Measurements from ENCODE around the gene NCAM1.

NCAM1 gene

DNA sequence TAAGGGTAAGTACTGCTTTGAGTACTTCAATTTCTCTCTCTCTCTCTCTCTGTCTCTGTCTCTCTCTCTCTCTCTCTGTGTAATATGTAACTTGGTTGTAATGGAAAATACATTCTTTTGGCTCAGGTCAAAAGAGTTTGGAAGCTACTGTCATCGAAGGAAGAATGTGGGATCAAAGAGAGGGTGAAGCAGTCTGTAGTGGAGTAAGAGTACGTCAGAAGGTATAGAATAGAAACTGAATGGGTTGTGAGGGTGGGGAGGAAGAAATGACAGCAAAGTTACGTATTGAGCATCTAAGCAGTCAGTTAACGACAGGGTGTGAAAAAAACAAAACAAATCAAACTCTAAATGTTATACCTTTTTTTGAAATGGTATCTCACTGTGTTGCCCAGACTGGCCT, 10.0 kb downstream of the NCAM1 start:
- TF ChIP-seq, protein P1, sequence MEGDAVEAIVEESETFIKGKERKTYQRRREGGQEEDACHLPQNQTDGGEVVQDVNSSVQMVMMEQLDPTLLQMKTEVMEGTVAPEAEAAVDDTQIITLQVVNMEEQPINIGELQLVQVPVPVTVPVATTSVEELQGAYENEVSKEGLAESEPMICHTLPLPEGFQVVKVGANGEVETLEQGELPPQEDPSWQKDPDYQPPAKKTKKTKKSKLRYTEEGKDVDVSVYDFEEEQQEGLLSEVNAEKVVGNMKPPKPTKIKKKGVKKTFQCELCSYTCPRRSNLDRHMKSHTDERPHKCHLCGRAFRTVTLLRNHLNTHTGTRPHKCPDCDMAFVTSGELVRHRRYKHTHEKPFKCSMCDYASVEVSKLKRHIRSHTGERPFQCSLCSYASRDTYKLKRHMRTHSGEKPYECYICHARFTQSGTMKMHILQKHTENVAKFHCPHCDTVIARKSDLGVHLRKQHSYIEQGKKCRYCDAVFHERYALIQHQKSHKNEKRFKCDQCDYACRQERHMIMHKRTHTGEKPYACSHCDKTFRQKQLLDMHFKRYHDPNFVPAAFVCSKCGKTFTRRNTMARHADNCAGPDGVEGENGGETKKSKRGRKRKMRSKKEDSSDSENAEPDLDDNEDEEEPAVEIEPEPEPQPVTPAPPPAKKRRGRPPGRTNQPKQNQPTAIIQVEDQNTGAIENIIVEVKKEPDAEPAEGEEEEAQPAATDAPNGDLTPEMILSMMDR (IDR thresholded peaks at IDR 0.05), result no peak
- no peak for TF ChIP-seq ZFX (IDR thresholded peaks at IDR 0.05; ENCODE audit: borderline replicate concordance)
- no peak overlapping the region for H3K27ac ChIP-seq

DNA sequence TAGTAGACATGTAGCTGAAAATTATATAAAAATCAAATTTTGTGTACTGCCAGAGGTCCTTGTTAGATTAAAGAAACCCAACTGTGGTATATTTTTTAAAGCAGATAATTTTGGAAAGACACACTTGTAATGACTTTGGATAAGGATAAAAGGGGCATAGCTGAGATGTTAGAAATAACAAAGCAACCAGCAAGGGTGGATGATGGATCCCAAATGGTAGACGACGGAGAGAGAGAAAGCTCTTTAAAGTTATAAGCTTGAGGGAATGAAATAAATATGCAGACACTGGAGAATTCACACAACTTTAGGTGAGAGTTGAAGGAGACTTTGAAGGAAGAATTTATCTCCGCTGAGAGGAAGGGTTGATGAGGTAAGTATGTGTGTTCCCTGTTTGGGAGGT, 10.6 kb downstream of the NCAM1 start:
- H3K27ac ChIP-seq, result no peak overlapping the region
- no peak for TF ChIP-seq ZFX (IDR thresholded peaks at IDR 0.05; ENCODE audit: borderline replicate concordance)
- TF ChIP-seq, protein P1 (IDR thresholded peaks at IDR 0.05), result no peak

DNA sequence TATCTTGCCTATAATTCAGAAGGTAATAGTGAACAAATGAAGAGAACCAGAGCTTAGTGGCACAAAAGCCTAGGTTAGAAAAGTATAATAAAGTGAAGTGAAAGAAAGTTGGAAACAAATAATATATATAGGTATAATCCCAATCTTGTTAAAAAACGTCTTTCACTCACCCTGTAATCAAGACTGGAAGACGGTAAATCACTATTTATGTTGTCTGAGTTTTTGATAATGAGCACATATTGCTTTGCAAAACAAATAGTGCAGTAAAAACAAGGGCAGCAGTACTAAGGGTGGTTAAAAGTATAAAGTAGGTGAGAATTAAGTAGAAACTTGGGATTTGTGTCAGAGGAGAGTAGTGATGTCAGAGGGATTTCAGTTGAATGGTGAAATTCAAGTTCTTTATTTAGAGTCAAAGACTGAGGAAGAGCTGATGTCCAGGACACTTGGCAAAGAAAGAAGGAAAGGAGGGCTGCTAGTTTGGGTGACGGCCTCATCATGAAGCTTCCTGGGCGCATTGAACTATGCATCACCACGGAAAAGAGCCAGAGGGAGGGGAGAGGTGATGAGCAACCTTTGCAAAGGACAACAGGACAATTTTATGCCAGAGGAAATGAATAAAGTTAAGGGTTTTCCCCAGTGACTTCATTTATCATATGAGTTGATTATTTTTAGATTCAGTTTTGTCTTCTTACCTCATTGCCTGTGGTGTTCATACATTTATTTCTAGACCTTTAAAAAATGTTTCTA, 11.4 kb downstream of the NCAM1 start:
- TF ChIP-seq, protein P1 (IDR thresholded peaks at IDR 0.05), result no peak
- TF ChIP-seq ZFX (IDR thresholded peaks at IDR 0.05; ENCODE audit: borderline replicate concordance), result no peak
- no peak overlapping the region for H3K27ac ChIP-seq

DNA sequence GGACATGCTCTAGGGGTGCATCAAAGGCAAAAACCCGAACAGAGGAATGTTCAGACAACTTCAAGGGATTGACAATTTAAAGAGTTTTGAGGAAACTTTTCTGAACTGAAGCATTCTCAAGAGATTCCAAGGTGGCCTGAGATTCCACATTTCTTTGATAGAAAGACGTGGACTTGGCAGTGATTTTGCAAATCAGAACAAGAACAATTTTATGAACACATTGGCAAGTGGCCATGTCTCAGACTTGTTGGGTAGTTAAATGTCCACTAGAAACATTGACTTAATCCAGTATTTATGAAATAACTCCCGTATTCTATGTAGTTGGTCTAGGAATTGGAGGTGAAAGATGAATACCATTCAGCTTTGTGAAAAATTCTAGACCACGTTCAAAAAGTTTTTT, 13.8 kb downstream of the NCAM1 start:
- H3K27ac ChIP-seq, result no peak overlapping the region
- TF ChIP-seq, protein P1 (IDR thresholded peaks at IDR 0.05), result no peak
- no peak for TF ChIP-seq ZFX (IDR thresholded peaks at IDR 0.05; ENCODE audit: borderline replicate concordance)

DNA sequence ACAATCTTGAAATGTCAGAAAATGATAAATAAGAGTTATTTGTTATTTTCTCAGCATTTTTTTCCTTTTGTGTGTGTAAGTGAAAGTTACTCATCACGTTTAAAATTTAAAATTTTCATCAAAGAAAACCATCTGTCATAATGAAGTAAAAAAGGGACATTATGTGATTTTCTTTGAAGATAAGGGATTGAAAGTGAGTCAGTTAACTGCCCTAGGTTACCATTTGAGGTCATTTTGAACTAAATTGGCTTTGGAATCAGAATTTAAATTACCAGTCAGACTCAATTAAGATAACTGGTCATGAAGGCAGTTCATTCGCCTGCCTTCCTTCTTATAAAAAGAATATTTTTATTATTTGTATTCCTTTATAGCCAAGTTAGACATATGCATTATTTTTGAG, 14.3 kb downstream of the NCAM1 start:
- no peak overlapping the region for H3K27ac ChIP-seq

DNA sequence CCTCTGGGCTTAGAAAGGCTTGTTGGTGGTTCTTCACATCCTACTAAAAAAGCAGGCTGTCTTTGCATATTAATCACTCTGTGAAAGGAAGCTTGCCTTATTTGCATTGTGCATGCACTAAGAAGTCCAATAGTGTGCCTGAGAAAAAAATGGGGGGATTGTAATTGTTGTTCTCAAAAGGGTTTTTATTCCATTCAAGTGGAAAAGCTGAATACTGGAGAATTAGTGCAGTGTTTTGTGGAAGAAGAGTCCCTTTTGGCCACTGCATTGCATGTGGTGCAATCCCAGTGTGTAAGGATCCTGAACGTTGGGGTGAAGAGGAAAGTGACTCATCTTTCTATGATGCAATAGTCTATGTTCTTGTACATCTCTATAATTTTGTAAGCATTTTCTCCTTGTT, 16.5 kb downstream of the NCAM1 start:
- TF ChIP-seq ZFX (IDR thresholded peaks at IDR 0.05; ENCODE audit: borderline replicate concordance), result no peak
- H3K27ac ChIP-seq, result no peak overlapping the region

More for the DNA sequence above, 14.3 kb downstream of the NCAM1 start:
- TF ChIP-seq ZFX (IDR thresholded peaks at IDR 0.05; ENCODE audit: borderline replicate concordance), result no peak
- TF ChIP-seq, protein P1 (IDR thresholded peaks at IDR 0.05), result no peak

DNA sequence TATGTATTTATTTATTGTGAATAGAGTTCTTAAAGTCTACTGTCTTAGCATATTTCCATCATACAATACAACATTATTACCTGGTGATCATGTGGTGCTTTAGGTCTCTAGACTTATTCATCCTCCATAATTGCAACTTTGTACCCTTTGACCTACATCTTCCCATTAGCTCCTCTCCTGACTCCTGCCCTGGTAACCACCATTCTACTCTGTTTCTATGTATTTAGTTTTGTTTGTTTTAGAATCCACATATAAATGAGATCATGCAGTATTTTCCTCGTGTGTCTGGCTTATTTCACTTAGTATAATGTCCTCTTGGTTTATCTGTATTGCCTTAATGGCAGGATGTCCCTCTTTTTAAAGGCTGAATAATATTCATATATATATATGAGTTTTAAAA, 22.7 kb downstream of the NCAM1 start:
- TF ChIP-seq, protein P1 (IDR thresholded peaks at IDR 0.05), result no peak
- no peak for TF ChIP-seq ZFX (IDR thresholded peaks at IDR 0.05; ENCODE audit: borderline replicate concordance)
- no peak overlapping the region for H3K27ac ChIP-seq

DNA sequence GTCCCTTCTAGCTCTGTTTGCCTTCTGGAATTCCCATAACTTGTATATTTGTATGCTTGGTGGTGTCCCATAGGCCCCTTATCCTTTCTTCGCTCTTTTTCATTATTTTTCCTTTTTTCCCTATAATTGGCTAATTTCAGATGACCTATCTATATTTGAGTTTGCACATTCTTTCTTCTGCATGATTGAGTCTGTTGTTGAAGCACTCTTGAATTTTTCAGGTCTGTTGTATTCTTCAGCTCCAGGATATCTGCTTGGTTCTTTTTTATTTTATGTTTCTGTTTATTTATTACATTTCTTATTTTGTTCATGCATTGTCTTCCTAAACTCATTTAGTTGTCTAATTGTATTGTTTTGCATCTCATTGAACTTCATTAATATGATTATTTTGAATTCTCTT, 28.0 kb downstream of the NCAM1 start:
- TF ChIP-seq, protein P1 (IDR thresholded peaks at IDR 0.05), result no peak
- no peak for TF ChIP-seq ZFX (IDR thresholded peaks at IDR 0.05; ENCODE audit: borderline replicate concordance)
- no peak overlapping the region for H3K27ac ChIP-seq

All from 22Rv1 (cell line).